Mucosa of rectum (tissue), 2 donors: ENCODE data around the gene LASP1NB.

ENCODE experiments used
- H3K27ac ChIP-seq, 2 donors: one replicate each; pipeline ENCODE4 v1.7.0; 2013; ENCODE audit warnings: inconsistent platforms in 2 of 2, low read depth in 2 of 2, low read length in 2 of 2
- H3K27me3 ChIP-seq, 2 donors: one replicate each; pipeline ENCODE4 v1.7.0; 2013; ENCODE audit warnings: low read length in 2 of 2; ENCODE audit not compliant: control insufficient read depth in 2 of 2, insufficient read depth in 2 of 2
- H3K36me3 ChIP-seq, 2 donors: one replicate each; pipeline ENCODE4 v1.7.0; 2013; ENCODE audit warnings: low read length in 2 of 2; ENCODE audit not compliant: control insufficient read depth in 2 of 2, insufficient read depth in 2 of 2
- H3K4me1 ChIP-seq, 2 donors: one replicate each; pipeline ENCODE4 v1.7.0; 2013; ENCODE audit warnings: low read length in 2 of 2, mild to moderate bottlenecking in 1 of 2; ENCODE audit not compliant: control insufficient read depth in 2 of 2, insufficient read depth in 2 of 2
- H3K4me3 ChIP-seq, 2 donors: one replicate each; pipeline ENCODE4 v1.7.0; 2013; ENCODE audit warnings: low read length in 2 of 2
- H3K9ac ChIP-seq, 2 donors: one replicate each; pipeline ENCODE4 v1.7.0; 2013; ENCODE audit warnings: low read length in 2 of 2, low read depth in 1 of 2, mild to moderate bottlenecking in 1 of 2
- H3K9me3 ChIP-seq, 2 donors: one replicate each; pipeline ENCODE4 v1.7.0; 2013; ENCODE audit warnings: low read length in 2 of 2; ENCODE audit not compliant: control insufficient read depth in 2 of 2
- donor health status: healthy.
- donor health status: Normal muscosa, but diverticular disease.

Gene LASP1NB

GRCh38 chr17:38886643-38887010, 38.8 kb upstream of the LASP1NB start:
- H3K9ac ChIP-seq, result no peak overlapping the region
- no peak overlapping the region for H3K4me3 ChIP-seq
- H3K36me3 ChIP-seq, result peaks cover 40 to 64% of the 10 kb centered on the region in 2 donors
- H3K27me3 ChIP-seq, result no peaks in the 10 kb centered on the region
- no peaks in the 10 kb centered on the region for H3K9me3 ChIP-seq
- peak overlapping the region; percentile 43 to 61 for H3K27ac ChIP-seq
- peaks cover 46 to 53% of the 10 kb centered on the region in 2 donors for H3K4me1 ChIP-seq

DNA sequence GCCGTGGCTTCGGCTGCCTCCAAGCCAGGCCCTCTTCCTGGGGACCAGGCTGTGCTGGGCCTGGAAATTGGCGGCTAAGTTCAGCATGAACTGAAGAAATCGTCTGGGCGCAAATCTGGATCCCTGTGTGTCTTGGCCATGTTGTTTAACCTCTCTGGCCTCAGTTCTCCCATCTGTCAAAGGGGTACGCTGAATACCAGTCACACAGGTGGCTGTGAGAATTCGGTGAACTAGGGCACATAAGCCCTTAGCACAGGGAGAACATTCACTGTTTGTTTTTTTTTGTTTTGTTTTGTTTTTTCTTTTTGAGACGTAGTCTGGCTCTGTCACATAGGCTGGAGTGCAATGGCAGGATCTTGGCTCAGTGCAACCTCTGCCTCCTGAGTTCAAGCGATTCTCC, 36.6 kb upstream of the LASP1NB start:
- no peak overlapping the region for H3K4me3 ChIP-seq
- H3K9me3 ChIP-seq, result no peaks in the 10 kb centered on the region
- H3K36me3 ChIP-seq, result peaks cover 49 to 71% of the 10 kb centered on the region in 2 donors
- H3K27me3 ChIP-seq, result no peaks in the 10 kb centered on the region
- H3K27ac ChIP-seq, result no peak overlapping the region
- H3K9ac ChIP-seq, result no peak overlapping the region
- peaks cover 36 to 44% of the 10 kb centered on the region in 2 donors for H3K4me1 ChIP-seq

- Histone ChIP-seq H3K9ac (no peak overlapping the region), H3K4me3 (no peak overlapping the region), H3K27me3 (no peaks in the 10 kb centered on the region), H3K4me1 (peaks cover 31 to 39% of the 10 kb centered on the region in 2 donors), H3K27ac (no peak overlapping the region), H3K36me3 (peaks cover 49 to 79% of the 10 kb centered on the region in 2 donors), H3K9me3 (no peaks in the 10 kb centered on the region)
These were observed 35.5 kb upstream of the LASP1NB start for GRCh38 chr17:38889745-38890409.

- H3K4me3 ChIP-seq, result no peak overlapping the region
These were observed 35.0 kb upstream of the LASP1NB start for GRCh38 chr17:38890410-38890746.

DNA sequence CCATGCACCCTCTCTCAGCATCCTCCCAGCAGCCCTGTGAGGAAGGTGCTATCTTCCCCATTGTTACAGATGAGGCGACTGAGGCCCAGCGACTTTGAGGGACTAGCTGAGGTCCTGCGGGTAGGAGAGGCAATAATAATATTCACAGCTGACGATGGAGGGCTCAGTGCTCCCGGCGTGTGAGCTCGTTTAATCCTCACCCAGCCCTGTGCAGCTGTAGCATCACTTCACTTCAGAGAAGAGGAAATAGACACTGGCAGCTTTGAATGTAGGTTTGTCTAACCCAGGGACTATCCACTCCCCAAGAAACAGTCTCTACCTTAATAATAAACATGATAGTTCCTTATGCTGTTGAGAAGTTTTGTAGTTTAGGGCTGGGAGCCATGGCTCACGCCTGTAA, 34.0 kb upstream of the LASP1NB start:
- Histone ChIP-seq H3K4me1 (peaks cover 19 to 29% of the 10 kb centered on the region in 2 donors), H3K9ac (no peak overlapping the region), H3K27me3 (no peaks in the 10 kb centered on the region), H3K9me3 (no peaks in the 10 kb centered on the region), H3K4me3 (no peak overlapping the region), H3K27ac (no peak overlapping the region), H3K36me3 (peaks cover 46 to 75% of the 10 kb centered on the region in 2 donors)

More at GRCh38 chr17:38890410-38890746, 35.0 kb upstream of the LASP1NB start:
- no peak overlapping the region for H3K27ac ChIP-seq
- H3K9ac ChIP-seq, result no peak overlapping the region
- H3K27me3 ChIP-seq, result no peaks in the 10 kb centered on the region
- peaks cover 26 to 34% of the 10 kb centered on the region in 2 donors for H3K4me1 ChIP-seq
- no peaks in the 10 kb centered on the region for H3K9me3 ChIP-seq
- H3K36me3 ChIP-seq, result peaks cover 46 to 76% of the 10 kb centered on the region in 2 donors

- no peaks in the 10 kb centered on the region for H3K9me3 ChIP-seq
- no peak overlapping the region for H3K4me3 ChIP-seq
- no peak overlapping the region for H3K27ac ChIP-seq
- peaks cover 19 to 29% of the 10 kb centered on the region in 2 donors for H3K4me1 ChIP-seq
- H3K9ac ChIP-seq, result no peak overlapping the region
- H3K27me3 ChIP-seq, result no peaks in the 10 kb centered on the region
- H3K36me3 ChIP-seq, result peaks cover 45 to 78% of the 10 kb centered on the region in 2 donors
These were observed 33.3 kb upstream of the LASP1NB start for GRCh38 chr17:38892083-38892482.

DNA sequence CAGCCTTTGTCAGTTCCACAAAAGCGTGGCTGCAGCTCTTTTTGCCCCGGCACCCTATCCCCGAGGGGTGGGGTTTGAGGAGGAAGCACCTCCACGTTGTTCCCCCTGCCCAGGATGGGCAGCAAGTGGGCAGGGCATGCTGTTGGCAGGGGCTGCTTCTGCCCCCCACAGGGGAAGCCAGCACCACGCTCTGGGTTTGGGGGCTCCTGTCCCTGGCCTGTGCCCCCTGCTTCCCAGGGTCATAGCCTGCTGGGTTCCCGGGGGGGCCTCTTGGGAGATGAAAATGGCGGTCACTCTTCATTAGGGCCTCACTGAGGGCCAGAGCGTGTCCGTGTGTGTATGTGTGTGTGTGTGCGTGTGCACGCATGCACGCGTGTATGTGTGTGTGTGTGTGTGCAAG, 32.8 kb upstream of the LASP1NB start:
- Histone ChIP-seq H3K4me3 (no peak overlapping the region), H3K27ac (no peak overlapping the region), H3K9me3 (no peaks in the 10 kb centered on the region), H3K9ac (no peak overlapping the region), H3K36me3 (peaks cover 45 to 78% of the 10 kb centered on the region in 2 donors), H3K4me1 (peaks cover 23 to 33% of the 10 kb centered on the region in 2 donors), H3K27me3 (no peaks in the 10 kb centered on the region)

GRCh38 chr17:38893113-38893512, 32.3 kb upstream of the LASP1NB start:
- H3K27me3 ChIP-seq, result no peaks in the 10 kb centered on the region
- peak overlapping the region in 1 of 2 donors; percentile 65 for H3K27ac ChIP-seq
- peaks cover 28 to 38% of the 10 kb centered on the region in 2 donors for H3K4me1 ChIP-seq
- no peak overlapping the region for H3K9ac ChIP-seq
- no peak overlapping the region for H3K4me3 ChIP-seq
- peaks cover 45 to 73% of the 10 kb centered on the region in 2 donors for H3K36me3 ChIP-seq
- H3K9me3 ChIP-seq, result no peaks in the 10 kb centered on the region

GRCh38 chr17:38893607-38894006, 31.8 kb upstream of the LASP1NB start:
- H3K9me3 ChIP-seq, result no peaks in the 10 kb centered on the region
- peak overlapping the region in 1 of 2 donors; percentile 65 for H3K27ac ChIP-seq
- H3K4me1 ChIP-seq, result peaks cover 33 to 43% of the 10 kb centered on the region in 2 donors
- peaks cover 47 to 75% of the 10 kb centered on the region in 2 donors for H3K36me3 ChIP-seq
- no peak overlapping the region for H3K9ac ChIP-seq
- H3K4me3 ChIP-seq, result no peak overlapping the region
- H3K27me3 ChIP-seq, result no peaks in the 10 kb centered on the region

- Histone ChIP-seq H3K9ac (no peak overlapping the region), H3K4me3 (no peak overlapping the region), H3K27me3 (no peaks in the 10 kb centered on the region), H3K4me1 (peaks cover 40 to 50% of the 10 kb centered on the region in 2 donors), H3K36me3 (peaks cover 49 to 75% of the 10 kb centered on the region in 2 donors), H3K9me3 (no peaks in the 10 kb centered on the region), H3K27ac (peak overlapping the region; percentile 2 to 65)
These were observed 31.1 kb upstream of the LASP1NB start for GRCh38 chr17:38894276-38894675.
